Retina (tissue), 1 donor: ENCODE data around the gene ABHD6.
"Not testable (repeated sequence)": the region's sequence is repeated elsewhere in the genome, so short reads cannot be mapped to it uniquely, and the experiment has no call there.

Source experiments
- DNase-seq: peaks from one replicate; pipeline ENCODE4 v3.0.0-alpha.2; 2016

The ABHD6 gene

GRCh38 chr3:58285334-58285733 lies 47.7 kb downstream of the ABHD6 start:
- DNase-seq = no peak

GRCh38 chr3:58287354-58287753 lies 49.8 kb downstream of the ABHD6 start:
- no peak for DNase-seq

GRCh38 chr3:58288011-58288728 lies 50.6 kb downstream of the ABHD6 start:
- no peak for DNase-seq

- not testable (repeated sequence) for DNase-seq
Measured at GRCh38 chr3:58288964-58289613, 51.5 kb downstream of the ABHD6 start.

- not testable (repeated sequence) for DNase-seq
Measured at GRCh38 chr3:58290446-58290845, 52.9 kb downstream of the ABHD6 start.

- DNase-seq = no peak
Measured at GRCh38 chr3:58291671-58292338, 54.2 kb downstream of the ABHD6 start.

GRCh38 chr3:58292866-58293265 lies 55.3 kb downstream of the ABHD6 start:
- no peak for DNase-seq

GRCh38 chr3:58293516-58293915 lies 55.9 kb downstream of the ABHD6 start:
- no peak for DNase-seq

- no peak for DNase-seq
Measured at GRCh38 chr3:58296269-58296668, 58.7 kb downstream of the ABHD6 start.

- DNase-seq = no peak
Measured at GRCh38 chr3:58296843-58297242, 59.3 kb downstream of the ABHD6 start.

- no peak for DNase-seq
Measured at GRCh38 chr3:58298190-58298589, 60.6 kb downstream of the ABHD6 start.

- DNase-seq = no peak
Measured at GRCh38 chr3:58299075-58299474, 61.5 kb downstream of the ABHD6 start.

- DNase-seq = peak; percentile 39
Measured at GRCh38 chr3:58299839-58300516, 62.4 kb downstream of the ABHD6 start.

- peak; percentile 100 for DNase-seq
Measured at GRCh38 chr3:58305882-58306711, 68.5 kb downstream of the ABHD6 start, which contains the start of the genes HTD2 and RPP14. Gene HTD2 (plus strand): TSS chr3:58306520. CDS start chr3:58317614, 11,094 bp downstream. Gene RPP14 (plus strand): TSS chr3:58306245. CDS start chr3:58310330, 4,085 bp downstream.

GRCh38 chr3:58307639-58308215 lies 70.1 kb downstream of the ABHD6 start:
- DNase-seq = no peak

- no peak for DNase-seq
Measured at GRCh38 chr3:58308728-58309127, 71.1 kb downstream of the ABHD6 start.

GRCh38 chr3:58317811-58318210 lies 80.2 kb downstream of the ABHD6 start:
- no peak for DNase-seq

GRCh38 chr3:58321791-58322190 lies 84.2 kb downstream of the ABHD6 start:
- DNase-seq = no peak

- DNase-seq = no peak
Measured at GRCh38 chr3:58322793-58323192, 85.2 kb downstream of the ABHD6 start.

- no peak for DNase-seq
Measured at GRCh38 chr3:58323529-58324390, 86.2 kb downstream of the ABHD6 start.
